Body of pancreas (tissue), 4 donors: Measurements from ENCODE around the gene AKAP6.

Experiments used
- POLR2A ChIP-seq, 3 donors: fragments of 450-650 bp; IDR thresholded peaks; one replicate each; pipeline ENCODE4 v1.6.1; 2016; ENCODE audit warnings: antibody characterized with exemption in 3 of 3, mild to moderate bottlenecking in 2 of 3
- TF ChIP-seq, protein P1 (sequence below), 7 experiments: fragments of 450-650 bp in 4 of 7; fragments of 200-600 bp in 3 of 7; sonication (generic) in 3 of 7; IDR thresholded peaks; one replicate each; pipeline ENCODE4 v1.5.1; 2016 to 2019; ENCODE audit warnings: antibody characterized with exemption in 7 of 7

DNA sequence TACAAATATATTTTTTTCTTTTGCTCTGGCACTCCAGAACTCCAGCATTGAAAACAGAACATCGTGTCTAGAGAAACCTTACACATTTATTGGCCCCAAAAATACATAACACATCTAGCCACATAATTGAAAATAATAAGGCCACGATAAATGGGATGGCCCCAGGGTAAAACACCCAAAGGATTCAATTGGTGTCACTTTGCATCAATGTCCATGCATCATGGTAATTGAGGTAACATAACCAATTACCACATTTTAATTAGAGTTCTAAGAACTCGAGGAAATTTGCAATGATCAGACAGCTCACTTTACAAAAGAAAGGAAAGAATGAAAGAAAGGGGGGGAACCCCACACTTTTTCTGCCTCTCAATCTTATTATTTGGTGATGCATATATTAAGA is 457.8 kb downstream of the AKAP6 start:
- TF ChIP-seq, protein P1, sequence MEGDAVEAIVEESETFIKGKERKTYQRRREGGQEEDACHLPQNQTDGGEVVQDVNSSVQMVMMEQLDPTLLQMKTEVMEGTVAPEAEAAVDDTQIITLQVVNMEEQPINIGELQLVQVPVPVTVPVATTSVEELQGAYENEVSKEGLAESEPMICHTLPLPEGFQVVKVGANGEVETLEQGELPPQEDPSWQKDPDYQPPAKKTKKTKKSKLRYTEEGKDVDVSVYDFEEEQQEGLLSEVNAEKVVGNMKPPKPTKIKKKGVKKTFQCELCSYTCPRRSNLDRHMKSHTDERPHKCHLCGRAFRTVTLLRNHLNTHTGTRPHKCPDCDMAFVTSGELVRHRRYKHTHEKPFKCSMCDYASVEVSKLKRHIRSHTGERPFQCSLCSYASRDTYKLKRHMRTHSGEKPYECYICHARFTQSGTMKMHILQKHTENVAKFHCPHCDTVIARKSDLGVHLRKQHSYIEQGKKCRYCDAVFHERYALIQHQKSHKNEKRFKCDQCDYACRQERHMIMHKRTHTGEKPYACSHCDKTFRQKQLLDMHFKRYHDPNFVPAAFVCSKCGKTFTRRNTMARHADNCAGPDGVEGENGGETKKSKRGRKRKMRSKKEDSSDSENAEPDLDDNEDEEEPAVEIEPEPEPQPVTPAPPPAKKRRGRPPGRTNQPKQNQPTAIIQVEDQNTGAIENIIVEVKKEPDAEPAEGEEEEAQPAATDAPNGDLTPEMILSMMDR (IDR thresholded peaks at IDR 0.05) = no peak
- no peak for TF ChIP-seq POLR2A (IDR thresholded peaks at IDR 0.05)
